Esophagus squamous epithelium (tissue), 5 donors: ENCODE data around the gene CLDN1. TPM values are rescaled to one million over a fixed set of nuclear protein-coding genes. Genes with fewer than 3 reads are reported as not detected.

Experiments
- DNase-seq: peaks from one replicate; lab custom pipeline; 2025; lab: John Stamatoyannopoulos, UW
- H3K27ac ChIP-seq, 4 donors: fragments of 200-600 bp; sonication (generic); one replicate each; pipeline ENCODE4 v1.5.1; 2016 to 2019; ENCODE audit warnings: mild to moderate bottlenecking in 1 of 4
- H3K27me3 ChIP-seq, 4 donors: fragments of 200-600 bp; sonication (generic); 1 replicate in 3 of 4; 2 replicates in 1 of 4; pipeline versions ENCODE4 v1.5.1 to v1.6.0; 2017 to 2021; ENCODE audit warnings: antibody characterized with exemption in 1 of 4
- H3K36me3 ChIP-seq, 3 donors: fragments of 200-600 bp; sonication (generic); one replicate each; pipeline ENCODE4 v1.5.1; 2016 to 2019
- H3K4me1 ChIP-seq, 3 donors: fragments of 200-600 bp; sonication (generic); one replicate each; pipeline ENCODE4 v1.5.1; 2017 to 2019
- H3K4me3 ChIP-seq, 4 donors: fragments of 200-600 bp; sonication (generic); 1 replicate in 3 of 4; 2 replicates in 1 of 4; pipeline ENCODE4 v1.5.1; 2016 to 2019; ENCODE audit warnings: mild to moderate bottlenecking in 2 of 4, moderate library complexity in 1 of 4
- H3K9me3 ChIP-seq, 3 donors: fragments of 200-600 bp; sonication (generic); one replicate each; pipeline ENCODE4 v1.5.1; 2016 to 2019
- POLR2A ChIP-seq, 4 donors: fragments of 450-650 bp; IDR thresholded peaks; one replicate each; pipeline ENCODE4 v1.6.1; 2017; ENCODE audit warnings: antibody characterized with exemption in 4 of 4, mild to moderate bottlenecking in 4 of 4, moderate library complexity in 3 of 4
- WGBS, 2 donors: methylation state at CpG; one replicate each; pipeline ENCODE4 v1.1.5; 2018; 5-methylcytosine and 5-hydroxymethylcytosine counted together
- intact Hi-C: fragments of 100-400 bp; cut with DNase I; formaldehyde crosslinking; loops from one replicate; pipeline ENCODE4 v1.15.0; 2022
- total RNA-seq, 4 donors: library from RNA; depleted of rRNA; stranded (reverse); fragments of >200 nt; gene quantifications; one replicate each; pipeline ENCODE4 v1.1.0, GENCODE V29; 2016
- TF ChIP-seq, protein P1 (sequence below), 6 experiments: fragments of 450-650 bp in 4 of 6; fragments of 200-600 bp in 2 of 6; sonication (generic) in 2 of 6; IDR thresholded peaks; one replicate each; pipeline ENCODE4 v1.5.1; 2016 to 2019; ENCODE audit warnings: antibody characterized with exemption in 6 of 6, mild to moderate bottlenecking in 4 of 6, moderate library complexity in 4 of 6
- donor health status: DM: yes; HTN: yes; CAD: no.

The CLDN1 gene
- total RNA-seq, 4 donors from 2014 or later: 34.8 to 59.6 (median 45.4) TPM

DNA sequence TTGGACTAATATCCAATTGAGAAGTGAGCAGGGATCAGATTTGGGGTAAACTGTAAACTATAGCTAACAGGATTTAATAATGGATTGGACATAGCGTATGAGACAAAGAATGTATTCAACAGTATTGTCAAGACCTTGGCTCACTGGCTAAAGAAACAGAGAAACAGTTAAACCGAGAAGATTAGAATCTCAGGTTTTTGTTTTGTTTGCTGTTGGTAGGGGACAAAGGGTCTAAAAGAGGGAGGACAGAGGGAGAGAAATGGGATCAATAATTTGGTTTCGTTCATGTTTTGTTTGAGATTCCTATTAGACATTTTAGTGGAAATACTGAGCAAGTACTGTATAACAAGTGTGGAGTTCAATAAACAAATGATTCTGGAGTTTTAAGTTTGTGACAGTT, 28.6 kb downstream of the CLDN1 start:
- TF ChIP-seq, protein P1, sequence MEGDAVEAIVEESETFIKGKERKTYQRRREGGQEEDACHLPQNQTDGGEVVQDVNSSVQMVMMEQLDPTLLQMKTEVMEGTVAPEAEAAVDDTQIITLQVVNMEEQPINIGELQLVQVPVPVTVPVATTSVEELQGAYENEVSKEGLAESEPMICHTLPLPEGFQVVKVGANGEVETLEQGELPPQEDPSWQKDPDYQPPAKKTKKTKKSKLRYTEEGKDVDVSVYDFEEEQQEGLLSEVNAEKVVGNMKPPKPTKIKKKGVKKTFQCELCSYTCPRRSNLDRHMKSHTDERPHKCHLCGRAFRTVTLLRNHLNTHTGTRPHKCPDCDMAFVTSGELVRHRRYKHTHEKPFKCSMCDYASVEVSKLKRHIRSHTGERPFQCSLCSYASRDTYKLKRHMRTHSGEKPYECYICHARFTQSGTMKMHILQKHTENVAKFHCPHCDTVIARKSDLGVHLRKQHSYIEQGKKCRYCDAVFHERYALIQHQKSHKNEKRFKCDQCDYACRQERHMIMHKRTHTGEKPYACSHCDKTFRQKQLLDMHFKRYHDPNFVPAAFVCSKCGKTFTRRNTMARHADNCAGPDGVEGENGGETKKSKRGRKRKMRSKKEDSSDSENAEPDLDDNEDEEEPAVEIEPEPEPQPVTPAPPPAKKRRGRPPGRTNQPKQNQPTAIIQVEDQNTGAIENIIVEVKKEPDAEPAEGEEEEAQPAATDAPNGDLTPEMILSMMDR (IDR thresholded peaks at IDR 0.05): no peak
- TF ChIP-seq POLR2A (IDR thresholded peaks at IDR 0.05): no peak
- DNase-seq: no peak
- peaks cover 0 to 7% (median 5%) of the 10 kb centered on the region in 3 donors for H3K4me1 ChIP-seq
- 77 to 85% methylated on average over 3 of the region's 3 CpGs for WGBS, 2 donors
- H3K27me3 ChIP-seq: no peaks in the 10 kb centered on the region
- peaks cover 0 to 9% (median 0%) of the 10 kb centered on the region in 3 donors for H3K9me3 ChIP-seq
- no peaks in the 10 kb centered on the region for H3K36me3 ChIP-seq
- no peak overlapping the region for H3K27ac ChIP-seq
- intact Hi-C loops: no loop called here
- H3K4me3 ChIP-seq: no peak overlapping the region

DNA sequence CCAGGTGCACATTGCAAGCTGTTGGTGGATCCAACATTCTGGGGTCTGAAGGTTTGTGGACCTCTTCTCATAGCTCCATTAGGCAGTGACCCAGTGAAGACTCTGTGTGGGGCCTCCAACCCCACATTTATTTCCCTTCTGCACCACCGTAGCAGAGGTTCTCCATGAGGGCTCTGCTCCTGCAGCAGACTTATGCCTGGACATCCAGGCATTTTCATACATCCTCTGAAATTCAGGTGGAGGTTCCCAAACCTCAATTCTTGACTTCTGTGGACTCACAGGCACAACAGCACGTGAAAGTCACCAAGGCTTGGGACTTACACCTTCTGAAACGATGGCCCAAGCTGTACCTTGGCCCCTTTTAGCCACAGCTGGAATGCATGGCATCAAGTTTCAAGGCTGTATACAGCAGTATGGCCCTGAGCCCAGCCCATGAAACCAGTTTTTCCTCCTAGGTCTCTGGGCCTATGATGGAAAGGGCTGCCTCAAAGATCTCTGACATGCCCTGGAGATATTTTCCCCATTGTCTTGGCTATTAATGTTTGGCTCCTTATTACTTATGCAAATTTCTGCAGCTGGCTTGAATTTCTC, 30.2 kb downstream of the CLDN1 start:
- Histone ChIP-seq H3K36me3 (no peaks in the 10 kb centered on the region), H3K9me3 (peaks cover 0 to 9% (median 0%) of the 10 kb centered on the region in 3 donors), H3K27me3 (no peaks in the 10 kb centered on the region), H3K27ac (no peak overlapping the region), H3K4me1 (peaks cover 0 to 7% (median 5%) of the 10 kb centered on the region in 3 donors), H3K4me3 (no peak overlapping the region)
- WGBS, 2 donors: 59 to 74% methylated on average over 3 of the region's 3 CpGs
- intact Hi-C loops: no loop called here
- no peak for DNase-seq
- no peak for TF ChIP-seq POLR2A (IDR thresholded peaks at IDR 0.05)
- TF ChIP-seq, protein P1 (IDR thresholded peaks at IDR 0.05): no peak

DNA sequence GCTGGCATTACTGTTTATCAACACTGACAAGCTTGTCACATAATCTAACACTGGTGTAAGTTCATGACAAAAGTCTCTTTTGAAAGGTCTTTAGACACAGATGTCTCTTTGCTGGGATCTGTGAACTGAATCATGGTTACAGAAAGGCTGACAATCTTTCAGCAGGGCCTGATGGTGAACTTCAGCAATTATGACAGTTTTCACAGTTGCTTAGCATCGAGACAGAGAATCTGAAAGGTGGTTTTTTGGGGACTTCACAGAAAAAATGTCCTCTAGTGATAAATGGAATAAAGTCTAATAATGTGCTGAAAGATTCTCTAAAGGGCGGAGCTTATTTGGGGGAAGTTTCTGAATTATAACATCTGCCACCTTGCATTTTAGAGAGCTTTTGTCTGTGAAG, 32.3 kb downstream of the CLDN1 start:
- 43 to 59% methylated on average over 2 of the region's 2 CpGs for WGBS, 2 donors
- Histone ChIP-seq H3K27me3 (no peaks in the 10 kb centered on the region), H3K9me3 (peaks cover 0 to 15% (median 3%) of the 10 kb centered on the region in 3 donors), H3K27ac (no peak overlapping the region), H3K4me1 (peaks cover 0 to 7% (median 5%) of the 10 kb centered on the region in 3 donors), H3K4me3 (no peak overlapping the region), H3K36me3 (no peaks in the 10 kb centered on the region)
- no peak for TF ChIP-seq POLR2A (IDR thresholded peaks at IDR 0.05)
- TF ChIP-seq, protein P1 (IDR thresholded peaks at IDR 0.05): no peak
- intact Hi-C loops: no loop called here
- DNase-seq: no peak

DNA sequence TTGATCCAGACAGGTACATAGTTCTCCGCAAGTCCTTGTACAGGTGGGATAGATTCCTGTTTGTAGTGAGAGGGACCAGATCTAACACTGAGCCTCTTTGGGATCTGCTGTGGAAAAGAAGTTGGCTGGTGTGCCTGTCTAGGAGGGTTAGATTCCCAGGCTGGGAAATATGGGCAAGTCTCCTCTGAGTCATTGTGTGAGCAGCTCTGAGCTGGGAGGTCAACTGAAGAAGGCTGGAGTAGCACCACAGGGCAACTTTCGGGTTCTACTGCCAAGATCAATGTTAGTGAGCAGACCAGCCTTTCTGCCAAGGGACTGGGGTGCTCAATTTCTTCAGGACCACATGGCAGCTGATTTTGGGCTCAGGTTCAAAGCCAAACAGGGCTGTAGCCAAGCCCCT, 33.4 kb downstream of the CLDN1 start:
- Histone ChIP-seq H3K36me3 (no peaks in the 10 kb centered on the region), H3K9me3 (peaks cover 0 to 15% (median 3%) of the 10 kb centered on the region in 3 donors), H3K4me3 (no peak overlapping the region), H3K4me1 (peaks cover 0 to 7% (median 5%) of the 10 kb centered on the region in 3 donors), H3K27ac (no peak overlapping the region), H3K27me3 (no peaks in the 10 kb centered on the region)
- no peak for DNase-seq
- no peak for TF ChIP-seq POLR2A (IDR thresholded peaks at IDR 0.05)
- TF ChIP-seq, protein P1 (IDR thresholded peaks at IDR 0.05): no peak
- 50 to 91% methylated on average over 1 of the region's 2 CpGs for WGBS, 2 donors
- intact Hi-C loops: no loop called here

DNA sequence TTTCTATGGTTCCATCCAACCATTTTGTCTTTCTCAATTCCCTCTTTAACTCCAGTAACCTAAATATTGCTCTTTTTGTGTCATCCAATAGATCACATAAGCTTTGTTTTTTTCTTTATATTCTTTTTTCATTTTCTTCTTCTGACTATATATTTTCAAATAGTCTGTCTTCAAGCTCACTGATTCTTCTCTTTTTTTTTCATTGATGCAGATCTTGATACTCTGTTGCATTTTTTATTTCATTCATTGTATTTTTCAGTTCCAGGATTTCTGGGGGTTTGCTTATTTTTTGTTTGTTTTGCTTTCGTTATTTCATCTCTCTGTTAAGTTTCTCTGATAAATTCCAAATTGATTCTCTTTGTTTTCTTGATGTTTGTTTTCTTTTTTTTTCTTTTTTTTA, 36.2 kb downstream of the CLDN1 start:
- Histone ChIP-seq H3K4me3 (no peak overlapping the region), H3K27ac (no peak overlapping the region), H3K4me1 (peaks cover 0 to 6% (median 0%) of the 10 kb centered on the region in 3 donors), H3K9me3 (peaks cover 0 to 6% (median 3%) of the 10 kb centered on the region in 3 donors), H3K27me3 (no peaks in the 10 kb centered on the region), H3K36me3 (no peaks in the 10 kb centered on the region)
- no peak for TF ChIP-seq POLR2A (IDR thresholded peaks at IDR 0.05)
- TF ChIP-seq, protein P1 (IDR thresholded peaks at IDR 0.05): no peak
- WGBS, 2 donors: 73 to 83% methylated on average over 1 of the region's 1 CpG
- DNase-seq: no peak
- intact Hi-C loops: no loop called here
